HG03095 (cell line): Measurements from ENCODE around the gene IPPK.
"Not testable (repeated sequence)": the region's sequence is repeated elsewhere in the genome, so short reads cannot be mapped to it uniquely, and the experiment has no call there.

ENCODE experiments used
- ATAC-seq: cut with Tn5 transposase; IDR thresholded peaks from one replicate; pipeline ENCODE4 v1.9.1; 2021; ENCODE audit warnings: moderate library complexity; ENCODE audit not compliant: unreplicated experiment

Gene IPPK

DNA sequence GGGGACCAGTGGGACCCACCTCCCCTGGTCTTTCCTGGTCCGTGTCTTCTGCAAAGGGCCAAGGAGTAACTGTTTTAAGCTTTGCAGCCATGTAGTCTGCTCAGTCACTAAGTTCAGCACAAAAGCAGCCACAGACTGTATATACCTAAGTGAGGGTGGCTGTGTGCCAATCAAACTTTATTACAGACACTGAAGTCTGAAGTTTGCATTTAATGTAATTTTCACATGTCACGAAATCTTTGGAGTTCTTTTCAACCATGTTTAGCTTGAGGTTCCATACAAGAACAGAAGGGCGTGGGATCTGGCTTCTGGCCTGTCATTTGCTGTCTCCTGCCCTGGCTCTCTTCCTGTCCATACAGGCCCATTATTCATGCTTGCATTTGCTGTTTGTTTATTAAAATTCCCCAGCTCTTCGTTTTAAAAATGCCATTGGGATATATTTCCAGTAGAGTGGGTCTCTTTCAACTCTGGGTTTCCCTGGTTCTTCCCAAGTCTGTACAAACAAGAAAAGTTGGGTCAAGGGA, 69.9 kb downstream of the IPPK start:
- ATAC-seq: no peak

DNA sequence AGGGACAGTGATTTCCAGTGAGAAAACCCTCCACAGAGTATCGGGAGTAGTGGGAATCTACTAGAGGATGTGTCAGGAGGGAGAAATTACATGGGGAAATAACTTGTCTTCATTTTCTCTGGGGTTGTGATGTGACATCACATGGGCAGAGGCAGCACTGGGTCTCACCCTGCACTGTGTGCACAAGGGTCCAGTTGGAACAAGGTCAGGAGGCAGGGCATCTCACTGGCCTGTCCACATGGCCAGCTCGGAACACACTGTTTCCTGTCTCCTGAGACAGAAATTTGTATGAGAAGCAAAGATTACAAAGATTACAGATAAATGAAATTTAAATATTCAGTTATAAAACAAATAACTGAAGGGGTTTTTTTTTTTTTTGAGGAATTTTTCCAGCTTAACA, 71.5 kb downstream of the IPPK start:
- no peak for ATAC-seq

DNA sequence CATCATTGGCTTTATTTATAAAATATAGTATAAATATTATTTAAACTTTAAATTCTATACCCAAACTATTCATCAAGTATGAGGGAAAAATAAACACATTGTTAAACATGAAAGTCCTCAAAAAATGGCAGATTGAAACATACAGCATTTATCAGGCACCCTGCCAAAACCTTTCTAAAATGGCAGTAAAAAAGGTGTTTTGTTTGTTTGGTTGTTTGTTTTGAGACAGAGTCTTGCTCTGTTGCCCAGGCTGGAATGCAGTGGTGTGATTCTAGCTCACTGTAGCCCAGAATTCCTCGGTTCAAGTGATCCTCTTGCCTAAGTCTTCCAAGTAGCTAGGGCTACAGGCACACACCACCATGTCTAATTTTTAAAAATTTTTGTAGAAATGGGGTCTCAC, 74.0 kb downstream of the IPPK start:
- no peak for ATAC-seq

DNA sequence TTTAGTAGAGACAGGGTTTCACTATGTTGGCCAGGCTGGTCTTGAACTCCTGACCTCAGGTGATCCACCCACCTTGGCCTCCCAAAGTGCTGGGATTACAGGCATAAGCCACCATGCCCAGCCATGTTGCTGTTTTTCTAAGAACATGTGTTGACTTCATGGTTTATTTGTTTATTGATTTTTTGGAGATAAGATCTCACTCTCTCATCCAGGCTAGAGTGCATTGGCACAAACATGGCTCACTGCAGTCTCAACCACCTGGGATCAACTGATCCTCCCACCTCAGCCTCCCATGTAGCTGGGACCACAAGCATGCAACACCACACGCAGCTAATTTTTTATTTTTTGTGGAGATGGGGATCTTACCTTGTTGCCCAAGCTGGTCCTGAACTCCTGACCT, 74.9 kb downstream of the IPPK start:
- not testable (repeated sequence) for ATAC-seq

DNA sequence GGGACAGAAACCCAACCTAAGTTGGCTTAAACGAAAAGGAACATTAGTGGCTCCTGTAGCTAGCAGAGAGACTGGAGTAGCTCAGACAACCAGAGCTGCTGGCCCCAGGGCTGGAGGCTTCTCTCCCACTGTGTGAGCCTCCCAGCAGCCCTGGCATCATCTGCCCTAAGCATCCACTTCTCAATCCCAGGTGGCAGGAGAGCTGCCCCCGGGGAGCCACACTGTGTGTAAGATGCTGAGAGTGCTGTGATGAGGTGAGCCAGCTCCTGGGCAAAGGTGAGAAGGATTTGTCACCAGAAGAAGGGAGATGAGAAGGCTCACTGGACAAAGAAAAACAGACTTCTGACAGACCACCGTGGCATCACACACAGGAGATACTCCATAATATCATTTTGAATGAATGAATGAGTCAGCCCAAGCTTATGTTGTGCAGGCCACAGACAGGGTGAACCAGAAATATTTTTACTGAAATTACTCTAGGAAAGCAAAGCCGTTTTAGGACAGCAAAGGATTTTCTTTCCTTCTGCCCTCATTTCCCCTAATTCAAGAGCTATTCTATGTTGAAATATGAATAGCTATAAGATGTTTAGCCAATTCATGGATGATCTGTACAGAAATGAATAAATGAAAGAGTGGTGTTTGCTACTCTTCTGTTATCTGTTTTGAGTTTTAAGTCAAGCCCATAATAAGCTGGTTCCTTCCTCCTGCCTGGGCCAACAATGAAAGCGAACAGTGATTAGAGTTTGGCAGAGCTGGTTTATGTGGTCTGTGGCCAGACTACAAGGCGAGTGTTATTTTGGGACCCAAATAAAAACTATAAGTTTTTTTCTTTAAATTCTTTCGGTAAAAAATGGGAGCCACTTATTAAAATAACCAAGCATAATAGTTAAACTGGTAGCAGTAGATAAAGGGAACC, 76.7 kb downstream of the IPPK start:
- no peak for ATAC-seq

DNA sequence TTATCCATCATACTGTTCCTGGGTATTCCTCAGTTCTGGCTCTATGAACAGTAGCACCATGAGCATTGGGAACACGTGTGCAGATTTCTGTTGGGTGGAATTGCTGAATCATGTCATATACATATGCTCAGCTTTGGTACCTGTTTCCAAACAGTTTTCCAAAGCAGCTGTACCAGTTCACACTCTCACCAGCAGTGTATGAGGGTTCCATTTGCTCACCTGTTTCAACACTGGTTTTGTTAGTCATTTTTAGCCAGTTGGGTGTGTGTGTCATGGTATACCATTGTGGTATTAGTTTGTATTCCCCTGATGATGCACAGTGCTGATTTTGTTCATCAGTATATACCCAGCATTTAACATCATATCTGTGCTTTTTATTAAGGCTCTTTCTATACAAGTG, 77.4 kb downstream of the IPPK start:
- no peak for ATAC-seq

DNA sequence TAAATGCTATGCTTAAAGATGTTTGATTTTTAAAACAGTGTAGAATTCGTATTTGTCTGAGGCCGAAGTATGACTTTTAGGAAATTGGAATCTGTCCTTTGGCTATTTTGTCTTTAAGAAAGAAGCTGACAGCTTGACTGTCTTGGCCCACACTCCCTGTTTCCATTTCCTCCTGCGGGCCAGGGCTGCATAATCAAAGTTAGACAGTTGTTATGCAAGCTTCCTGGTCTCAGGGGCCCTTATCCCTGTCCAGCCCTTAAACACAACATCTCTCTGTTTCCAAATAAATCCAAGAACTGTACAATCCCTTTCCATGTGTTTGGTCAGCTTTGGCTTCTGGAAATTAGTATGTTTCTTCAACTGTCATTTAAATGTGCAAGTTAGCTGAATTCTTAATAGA, 79.6 kb downstream of the IPPK start:
- ATAC-seq: no peak

DNA sequence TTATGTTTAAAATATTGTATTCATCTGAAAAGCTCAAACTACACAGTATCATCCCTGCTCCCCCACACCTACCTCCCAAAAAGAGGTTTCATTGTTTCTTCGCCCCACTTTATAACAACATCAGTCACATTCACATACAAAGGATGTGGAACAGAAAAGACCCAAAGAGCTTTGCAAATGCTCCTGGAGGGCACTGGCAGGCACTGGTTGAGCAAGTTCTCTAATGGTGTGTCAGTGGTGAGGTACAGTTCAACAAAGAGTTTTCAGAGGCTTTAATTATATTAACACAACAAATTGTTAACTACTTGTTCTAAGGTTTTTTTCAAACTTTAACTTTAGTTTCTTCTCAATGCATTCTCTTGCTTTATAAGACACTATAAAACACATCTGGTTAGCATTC, 80.0 kb downstream of the IPPK start:
- ATAC-seq: no peak

DNA sequence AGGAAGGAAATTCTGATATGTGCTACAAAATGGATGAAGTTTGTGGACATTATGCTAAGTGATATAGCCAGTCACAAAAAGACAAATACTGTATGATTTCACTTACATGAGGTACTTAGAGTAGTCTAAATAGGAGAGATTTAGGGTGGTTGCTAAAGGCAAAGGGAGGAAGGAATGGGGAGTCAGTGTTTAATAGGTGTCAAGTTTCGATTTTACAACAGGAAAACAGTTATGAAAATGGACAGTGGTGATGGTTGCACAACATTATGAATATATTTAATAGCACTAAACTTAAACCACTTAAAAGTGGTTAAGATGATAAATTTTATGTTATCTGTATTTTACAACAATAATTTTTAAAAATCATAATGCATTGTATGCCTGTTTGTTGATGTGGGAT, 93.8 kb downstream of the IPPK start:
- no peak for ATAC-seq

DNA sequence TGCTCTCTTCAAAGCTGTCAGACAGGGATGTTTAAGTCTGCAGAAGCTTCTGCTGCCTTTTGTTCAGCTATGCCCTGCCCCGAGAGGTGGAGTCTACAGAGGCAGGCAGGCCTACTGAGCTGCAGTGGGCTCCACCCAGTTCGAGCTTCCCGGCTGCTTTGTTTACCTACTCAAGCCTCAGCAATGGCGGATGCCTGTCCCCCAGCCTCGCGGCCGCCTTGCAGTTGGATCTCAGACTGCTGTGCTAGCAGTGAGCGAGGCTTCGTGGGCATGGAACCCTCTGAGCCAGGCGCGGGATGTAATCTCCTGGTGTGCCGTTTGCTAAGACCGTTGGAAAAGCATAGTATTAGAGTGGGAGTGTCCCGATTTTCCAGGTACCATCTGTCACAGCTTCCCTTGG, 96.3 kb downstream of the IPPK start:
- ATAC-seq: not testable (repeated sequence)

DNA sequence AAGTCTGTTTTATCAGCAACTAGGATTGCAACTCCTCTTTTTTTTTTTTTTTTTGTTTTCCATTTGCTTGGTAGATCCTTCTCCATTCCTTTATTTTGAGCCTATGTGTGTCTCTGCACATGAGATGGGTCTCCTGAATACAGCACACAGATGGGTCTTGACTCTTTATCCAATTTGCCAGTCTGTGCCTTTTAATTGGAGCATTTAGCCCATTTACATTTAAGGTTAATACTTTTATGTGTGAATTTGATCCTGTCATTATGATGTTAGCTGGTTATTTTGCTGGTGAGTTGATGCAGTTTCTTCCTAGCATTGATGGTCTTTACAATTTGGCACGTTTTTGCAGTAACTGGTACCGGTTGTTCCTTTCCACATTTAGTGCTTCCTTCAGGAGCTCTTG, 98.1 kb downstream of the IPPK start:
- not testable (repeated sequence) for ATAC-seq

DNA sequence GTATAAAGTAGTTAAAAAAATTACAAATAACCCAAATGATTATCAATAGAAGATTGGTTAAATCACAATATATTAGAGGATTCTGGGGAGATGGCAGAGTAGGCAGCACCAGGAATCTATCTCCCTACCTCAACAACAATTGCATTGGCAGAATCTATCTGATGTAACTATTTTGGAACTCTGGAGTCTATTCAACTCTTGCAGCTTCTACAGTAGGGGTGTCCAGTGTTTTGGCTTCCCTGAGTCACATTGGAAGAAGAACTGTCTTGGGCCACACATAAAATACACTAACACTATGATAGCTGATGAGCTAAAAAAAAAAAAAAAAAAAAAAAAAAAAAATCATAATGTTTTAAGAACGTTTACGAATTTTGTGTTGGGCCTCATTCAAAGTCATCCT, 104.9 kb downstream of the IPPK start:
- ATAC-seq: no peak

DNA sequence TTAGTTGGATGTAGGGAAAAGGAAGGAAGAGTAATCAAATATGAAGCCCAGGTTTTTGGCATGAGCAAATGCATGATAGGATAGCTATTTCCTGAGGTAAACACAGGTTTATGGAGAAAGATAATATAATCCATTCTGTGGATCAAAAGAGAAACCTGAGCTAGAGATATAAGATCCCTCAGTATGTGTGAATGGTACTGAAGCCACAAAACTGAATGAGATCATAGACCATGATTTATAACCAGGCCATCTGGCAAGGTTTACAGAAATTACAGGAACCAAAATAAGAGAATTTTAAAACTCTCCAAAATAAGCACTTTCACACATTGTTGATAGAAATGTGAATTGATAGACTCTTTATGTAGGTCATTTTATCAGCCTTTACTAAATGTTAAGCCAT, 105.4 kb downstream of the IPPK start:
- ATAC-seq: no peak
